Body of pancreas (tissue), 4 donors: ENCODE results near the gene TIAM1. TPM values are rescaled to one million over a fixed set of nuclear protein-coding genes. Genes with fewer than 3 reads are reported as not detected.

ENCODE experiments used
- ATAC-seq: fragments of 150-250 bp; one replicate; pipeline ENCODE4 v1.9.1; 2016
- DNase-seq, 4 donors: peaks; one replicate each; pipeline ENCODE4 v3.0.0-alpha.2; 2019
- H3K27ac ChIP-seq, 4 donors: fragments of 200-600 bp; sonication (generic); 1 replicate in 3 of 4; 2 replicates in 1 of 4; pipeline versions ENCODE4 v1.5.1 to v1.6.1; 2016 to 2019; ENCODE audit warnings: mild to moderate bottlenecking in 1 of 4, mixed read lengths in 1 of 4, moderate library complexity in 1 of 4
- H3K27me3 ChIP-seq, 2 donors: fragments of 200-600 bp; sonication (generic); one replicate each; pipeline ENCODE4 v1.6.0; 2016; ENCODE audit warnings: mild to moderate bottlenecking in 1 of 2
- H3K36me3 ChIP-seq, 2 donors: fragments of 200-600 bp; sonication (generic); replicated peaks in 1 of 2; 2 replicates each; pipeline ENCODE4 v1.5.1; 2016; ENCODE audit warnings: low read depth in 2 of 2; ENCODE audit not compliant: insufficient read depth in 1 of 2
- H3K4me1 ChIP-seq: fragments of 200-600 bp; sonication (generic); one replicate; pipeline ENCODE4 v1.6.0; 2016
- H3K4me3 ChIP-seq, 2 donors: fragments of 200-600 bp; sonication (generic); 1 replicate in 1 of 2; 2 replicates in 1 of 2; pipeline ENCODE4 v1.5.1; 2016 to 2019
- H3K9me3 ChIP-seq, 3 donors: fragments of 200-600 bp; sonication (generic); 1 replicate in 2 of 3; 2 replicates in 1 of 3; pipeline ENCODE4 v1.5.1; 2016
- POLR2A ChIP-seq, 3 donors: fragments of 450-650 bp; IDR thresholded peaks; one replicate each; pipeline ENCODE4 v1.6.1; 2016; ENCODE audit warnings: antibody characterized with exemption in 3 of 3, mild to moderate bottlenecking in 2 of 3
- WGBS, 2 donors: methylation state at CpG; one replicate each; pipeline ENCODE4 v1.1.5; 2017; 5-methylcytosine and 5-hydroxymethylcytosine counted together
- intact Hi-C: fragments of 100-400 bp; cut with DNase I; formaldehyde crosslinking; loops from one replicate; pipeline ENCODE4 v1.15.1; 2023
- total RNA-seq, 2 donors: library from RNA; depleted of rRNA; stranded (reverse); fragments of >200 nt; gene quantifications; one replicate each; pipeline ENCODE4 v1.1.0, GENCODE V29; 2016
- TF ChIP-seq, protein P1 (sequence below), 7 experiments: fragments of 450-650 bp in 4 of 7; fragments of 200-600 bp in 3 of 7; sonication (generic) in 3 of 7; IDR thresholded peaks; one replicate each; pipeline ENCODE4 v1.5.1; 2016 to 2019; ENCODE audit warnings: antibody characterized with exemption in 7 of 7

TIAM1 gene
- total RNA-seq, 2 donors from 2014 or later: 3.6 to 8.8 TPM

DNA sequence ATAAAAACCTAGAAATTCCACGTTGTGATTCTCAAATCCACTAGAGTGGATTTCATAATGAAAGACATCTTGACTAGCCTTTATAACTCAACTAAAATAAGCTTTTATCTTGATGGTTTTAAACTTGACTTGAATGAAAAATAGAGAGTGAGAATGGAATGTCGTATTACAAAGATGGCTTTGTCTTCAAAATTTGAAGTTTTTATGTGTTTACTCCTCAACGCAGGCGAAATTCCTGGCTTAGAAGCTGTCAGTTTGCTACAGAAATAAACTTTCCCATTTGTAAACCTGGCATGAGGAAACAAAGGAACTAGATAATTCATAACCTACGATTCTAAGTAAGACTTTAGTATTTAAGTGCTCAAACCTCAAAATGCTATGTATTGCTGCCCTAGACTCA is 215.8 kb downstream of the TIAM1 start:
- WGBS, 2 donors: 27 to 28% methylated on average over 5 of the region's 5 CpGs

DNA sequence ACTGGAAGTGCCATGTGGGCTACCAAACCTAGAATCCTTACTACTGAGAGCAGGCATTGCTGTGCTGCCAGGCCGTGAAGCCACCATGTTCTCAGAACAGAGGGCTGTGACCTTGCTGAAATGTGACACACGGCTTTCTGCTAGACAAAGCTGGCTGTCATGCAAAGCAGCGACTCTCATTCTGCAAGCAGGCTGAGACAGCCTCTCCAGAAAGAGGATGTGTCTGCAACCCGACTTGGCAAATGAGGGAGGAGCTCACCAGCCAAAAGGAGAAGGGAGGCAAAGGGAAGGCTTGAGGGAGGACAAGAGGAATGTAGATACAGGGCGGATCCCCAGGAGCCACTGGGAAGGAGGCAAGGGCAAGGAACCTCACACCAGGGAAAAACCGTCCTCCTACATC is 220.1 kb downstream of the TIAM1 start:
- Histone ChIP-seq H3K27me3 (no peaks in the 10 kb centered on the region), H3K4me1 (no peaks in the 10 kb centered on the region), H3K4me3 (no peak overlapping the region), H3K36me3 (no peaks in the 10 kb centered on the region), H3K27ac (no peak overlapping the region), H3K9me3 (no peaks in the 10 kb centered on the region)
- WGBS, 2 donors: 39 to 68% methylated on average over 6 of the region's 6 CpGs
- intact Hi-C loops: no loop called here
- no peak for TF ChIP-seq POLR2A (IDR thresholded peaks at IDR 0.05)
- TF ChIP-seq, protein P1, sequence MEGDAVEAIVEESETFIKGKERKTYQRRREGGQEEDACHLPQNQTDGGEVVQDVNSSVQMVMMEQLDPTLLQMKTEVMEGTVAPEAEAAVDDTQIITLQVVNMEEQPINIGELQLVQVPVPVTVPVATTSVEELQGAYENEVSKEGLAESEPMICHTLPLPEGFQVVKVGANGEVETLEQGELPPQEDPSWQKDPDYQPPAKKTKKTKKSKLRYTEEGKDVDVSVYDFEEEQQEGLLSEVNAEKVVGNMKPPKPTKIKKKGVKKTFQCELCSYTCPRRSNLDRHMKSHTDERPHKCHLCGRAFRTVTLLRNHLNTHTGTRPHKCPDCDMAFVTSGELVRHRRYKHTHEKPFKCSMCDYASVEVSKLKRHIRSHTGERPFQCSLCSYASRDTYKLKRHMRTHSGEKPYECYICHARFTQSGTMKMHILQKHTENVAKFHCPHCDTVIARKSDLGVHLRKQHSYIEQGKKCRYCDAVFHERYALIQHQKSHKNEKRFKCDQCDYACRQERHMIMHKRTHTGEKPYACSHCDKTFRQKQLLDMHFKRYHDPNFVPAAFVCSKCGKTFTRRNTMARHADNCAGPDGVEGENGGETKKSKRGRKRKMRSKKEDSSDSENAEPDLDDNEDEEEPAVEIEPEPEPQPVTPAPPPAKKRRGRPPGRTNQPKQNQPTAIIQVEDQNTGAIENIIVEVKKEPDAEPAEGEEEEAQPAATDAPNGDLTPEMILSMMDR (IDR thresholded peaks at IDR 0.05): no peak
- DNase-seq: peak in 1 of 4 donors; percentile 38
- no peak for ATAC-seq

More for the DNA sequence above, 215.8 kb downstream of the TIAM1 start:
- no peak for DNase-seq
- no peaks in the 10 kb centered on the region for H3K36me3 ChIP-seq
- ATAC-seq: peak; percentile 50
- TF ChIP-seq, protein P1 (IDR thresholded peaks at IDR 0.05): no peak
- TF ChIP-seq POLR2A (IDR thresholded peaks at IDR 0.05): no peak
- H3K4me3 ChIP-seq: no peak overlapping the region
- no peaks in the 10 kb centered on the region for H3K27me3 ChIP-seq
- H3K4me1 ChIP-seq: no peaks in the 10 kb centered on the region
- H3K27ac ChIP-seq: peak overlapping the region in 2 of 4 donors; percentile 10 to 55
- intact Hi-C loops: no loop called here
- no peaks in the 10 kb centered on the region for H3K9me3 ChIP-seq

DNA sequence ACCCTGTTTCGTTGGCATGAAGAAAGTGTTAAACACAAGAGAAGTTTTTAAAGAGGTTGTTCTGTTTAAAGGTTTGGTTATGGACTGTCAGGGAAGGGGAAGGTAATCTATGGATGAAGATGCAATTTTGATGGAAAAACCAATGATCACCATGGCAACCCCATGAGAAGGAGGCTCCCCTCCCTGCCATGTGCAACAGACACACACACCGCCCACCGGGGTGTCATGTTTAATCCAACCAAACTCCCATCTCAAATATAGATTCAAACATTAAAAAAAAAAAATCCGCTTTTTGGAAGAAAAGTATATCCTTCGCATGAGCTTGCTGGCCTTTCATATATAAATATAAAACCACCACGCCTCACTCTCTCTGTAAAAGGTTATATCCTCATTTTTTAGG is 224.9 kb downstream of the TIAM1 start:
- TF ChIP-seq, protein P1 (IDR thresholded peaks at IDR 0.05): no peak
- no peak for TF ChIP-seq POLR2A (IDR thresholded peaks at IDR 0.05)
- no peak overlapping the region for H3K4me3 ChIP-seq
- no peaks in the 10 kb centered on the region for H3K36me3 ChIP-seq
- no peak for DNase-seq
- H3K27ac ChIP-seq: no peak overlapping the region
- 70 to 79% methylated on average over 6 of the region's 6 CpGs for WGBS, 2 donors
- no peaks in the 10 kb centered on the region for H3K4me1 ChIP-seq
- intact Hi-C loops: no loop called here
- ATAC-seq: no peak
- no peaks in the 10 kb centered on the region for H3K27me3 ChIP-seq
- H3K9me3 ChIP-seq: no peaks in the 10 kb centered on the region

DNA sequence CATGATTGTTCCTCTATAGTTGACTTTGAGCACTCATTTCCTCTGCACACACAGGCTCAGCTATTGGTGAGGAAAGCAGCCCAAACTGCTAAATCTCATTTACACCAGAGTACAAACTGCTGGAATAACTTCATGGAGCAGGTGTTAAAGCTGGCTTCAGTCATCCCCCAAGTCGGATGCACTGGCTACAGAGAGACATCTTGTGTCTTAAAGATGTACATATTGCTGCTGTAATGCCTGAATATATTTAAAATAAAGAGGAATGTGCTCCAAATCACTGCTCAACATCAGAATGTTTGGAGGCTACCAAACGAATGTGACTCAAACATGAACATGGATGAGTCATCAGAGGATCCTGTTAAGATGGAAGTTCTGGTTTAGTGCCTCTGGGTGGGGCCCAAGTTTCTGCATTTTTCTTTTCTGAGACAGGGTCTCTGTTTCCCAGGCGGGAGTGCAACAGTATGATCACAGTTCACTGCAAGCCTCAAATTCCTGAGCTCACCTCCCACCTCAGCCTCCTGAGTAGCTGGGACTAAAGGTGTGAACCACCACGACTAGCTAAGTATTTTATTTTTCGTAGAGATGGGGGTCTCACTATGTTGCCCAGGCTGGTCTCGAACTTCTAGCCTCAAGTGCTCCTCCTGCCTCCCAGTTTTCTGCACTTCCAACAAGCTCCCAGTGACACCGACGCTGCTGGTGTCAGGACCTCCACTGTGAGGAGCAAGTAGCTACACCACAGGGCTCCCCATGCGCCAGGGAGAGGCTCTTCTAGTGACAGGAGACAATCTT is 226.7 kb downstream of the TIAM1 start:
- 47 to 56% methylated on average over 9 of the region's 9 CpGs for WGBS, 2 donors
- intact Hi-C loops: no loop called here

More for the DNA sequence above, 226.7 kb downstream of the TIAM1 start:
- no peaks in the 10 kb centered on the region for H3K9me3 ChIP-seq
- no peak overlapping the region for H3K4me3 ChIP-seq
- no peak overlapping the region for H3K27ac ChIP-seq
- DNase-seq (no peak), ATAC-seq (no peak)
- no peaks in the 10 kb centered on the region for H3K36me3 ChIP-seq
- H3K27me3 ChIP-seq: no peaks in the 10 kb centered on the region
- no peak for TF ChIP-seq POLR2A (IDR thresholded peaks at IDR 0.05)
- TF ChIP-seq, protein P1 (IDR thresholded peaks at IDR 0.05): no peak
- H3K4me1 ChIP-seq: no peaks in the 10 kb centered on the region
